DMS114 treated with DMSO at 0.1 percent for 48 hours (cell line): Measurements from ENCODE around the gene UXS1.

ENCODE experiments used
- DNase-seq: peaks from one replicate; lab custom pipeline; 2025; ENCODE audit not compliant: unreplicated experiment; lab: John Stamatoyannopoulos, UW

The UXS1 gene

GRCh38 chr2:106161938-106162820 lies 31.9 kb downstream of the UXS1 start:
- DNase-seq: no peak

GRCh38 chr2:106161341-106161740 lies 32.8 kb downstream of the UXS1 start:
- DNase-seq: no peak

GRCh38 chr2:106160786-106161261 lies 33.3 kb downstream of the UXS1 start:
- DNase-seq: no peak

GRCh38 chr2:106159866-106160785 lies 34.0 kb downstream of the UXS1 start:
- DNase-seq: no peak

GRCh38 chr2:106158871-106159270 lies 35.2 kb downstream of the UXS1 start:
- no peak for DNase-seq

- DNase-seq: no peak
These were observed 36.0 kb downstream of the UXS1 start for GRCh38 chr2:106158131-106158530.

GRCh38 chr2:106157416-106157815 lies 36.7 kb downstream of the UXS1 start:
- DNase-seq: no peak

- DNase-seq: no peak
These were observed 37.5 kb downstream of the UXS1 start for GRCh38 chr2:106156305-106157296.

- DNase-seq: no peak
These were observed 40.3 kb downstream of the UXS1 start for GRCh38 chr2:106153781-106154180.

- no peak for DNase-seq
These were observed 46.4 kb downstream of the UXS1 start for GRCh38 chr2:106147665-106148064.

GRCh38 chr2:106147159-106147558 lies 46.9 kb downstream of the UXS1 start:
- no peak for DNase-seq

- DNase-seq: no peak
These were observed 49.3 kb downstream of the UXS1 start for GRCh38 chr2:106144621-106145331.

- no peak for DNase-seq
These were observed 50.4 kb downstream of the UXS1 start for GRCh38 chr2:106143495-106144215.

GRCh38 chr2:106142683-106143082 lies 51.4 kb downstream of the UXS1 start:
- no peak for DNase-seq

- DNase-seq: no peak
These were observed 53.2 kb downstream of the UXS1 start for GRCh38 chr2:106140913-106141312.

GRCh38 chr2:106140113-106140512 lies 54.0 kb downstream of the UXS1 start:
- DNase-seq: no peak

- no peak for DNase-seq
These were observed 54.7 kb downstream of the UXS1 start for GRCh38 chr2:106139238-106139935.

GRCh38 chr2:106138543-106139237 lies 55.4 kb downstream of the UXS1 start:
- no peak for DNase-seq
